Activated T-cell treated with anti-CD3 and anti-CD28 coated beads for 24 hours (primary cell): Measurements from ENCODE around the gene SMIM44.
"Not testable (repeated sequence)": the region's sequence is repeated elsewhere in the genome, so short reads cannot be mapped to it uniquely, and the experiment has no call there.

ENCODE experiments used
- DNase-seq: peaks from one replicate; pipeline ENCODE4 v3.0.0-alpha.2; 2020; ENCODE audit warnings: low read depth

The SMIM44 gene

DNA sequence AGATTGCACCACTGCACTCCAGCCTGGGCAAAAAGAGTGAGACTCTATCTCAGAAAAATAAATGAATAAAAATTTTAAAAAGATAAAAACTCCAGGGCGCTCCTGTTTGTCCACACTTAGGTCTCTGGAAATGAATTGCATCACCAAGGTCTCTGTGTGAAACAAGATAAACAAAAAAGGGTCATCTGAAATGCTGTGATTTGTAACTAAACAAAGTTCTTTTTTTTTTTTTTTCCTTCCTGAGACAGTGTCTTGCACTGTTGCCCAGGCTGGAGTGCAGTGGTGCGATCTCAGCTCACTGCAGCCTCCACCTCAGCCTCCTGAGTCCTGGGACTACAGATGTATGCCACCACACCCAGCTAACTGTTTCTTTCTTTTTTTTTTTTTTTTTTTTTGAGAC is 34.4 kb upstream of the SMIM44 start:
- DNase-seq = no peak

DNA sequence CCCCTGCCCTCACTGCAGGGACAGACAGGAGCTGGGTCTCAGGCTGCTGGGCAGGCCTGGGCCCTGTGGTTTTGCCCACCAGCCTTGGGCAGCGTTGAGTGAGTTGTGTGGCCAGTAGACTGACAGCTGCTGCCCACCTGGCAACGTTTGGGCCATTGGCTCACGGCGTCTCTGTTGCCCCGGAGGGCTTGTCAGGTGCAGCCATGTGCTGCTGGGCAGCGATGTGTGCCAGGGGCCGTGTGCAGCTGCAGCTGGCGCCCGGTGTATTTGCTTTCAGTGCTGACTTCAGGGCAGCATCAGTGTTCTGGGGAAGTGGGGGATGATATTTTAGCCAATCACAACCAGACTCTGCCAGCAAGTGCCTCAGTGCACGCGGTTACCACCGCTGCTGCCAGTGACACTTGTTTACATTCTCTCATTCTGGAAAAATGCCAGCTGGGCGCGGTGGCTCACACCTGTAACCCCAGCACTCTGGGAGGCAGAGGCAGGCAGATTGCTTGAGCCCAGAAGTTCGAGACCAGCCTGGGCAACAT is 33.5 kb upstream of the SMIM44 start:
- DNase-seq = no peak

GRCh38 chr19:3515891-3516422 is 32.7 kb upstream of the SMIM44 start:
- DNase-seq = no peak

DNA sequence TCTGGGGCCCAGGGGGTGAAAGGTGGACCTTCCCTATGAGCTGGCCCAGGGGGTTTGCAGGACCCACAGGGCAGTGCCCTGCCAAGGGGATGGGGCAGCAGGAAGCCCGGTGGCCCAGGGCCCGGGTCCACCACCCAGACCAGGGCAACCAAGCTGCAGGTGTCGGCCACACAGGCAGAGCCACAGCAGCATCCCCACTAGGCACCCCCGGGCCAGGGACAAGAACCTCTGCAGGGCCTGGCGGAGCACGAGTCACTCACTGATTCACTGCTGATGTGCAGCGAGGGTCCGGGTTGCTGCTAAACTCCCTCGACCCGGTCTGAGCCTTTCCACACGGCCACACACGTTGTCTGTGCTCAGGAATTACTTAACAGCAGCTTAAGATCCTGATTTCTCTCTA is 31.7 kb upstream of the SMIM44 start:
- no peak for DNase-seq

DNA sequence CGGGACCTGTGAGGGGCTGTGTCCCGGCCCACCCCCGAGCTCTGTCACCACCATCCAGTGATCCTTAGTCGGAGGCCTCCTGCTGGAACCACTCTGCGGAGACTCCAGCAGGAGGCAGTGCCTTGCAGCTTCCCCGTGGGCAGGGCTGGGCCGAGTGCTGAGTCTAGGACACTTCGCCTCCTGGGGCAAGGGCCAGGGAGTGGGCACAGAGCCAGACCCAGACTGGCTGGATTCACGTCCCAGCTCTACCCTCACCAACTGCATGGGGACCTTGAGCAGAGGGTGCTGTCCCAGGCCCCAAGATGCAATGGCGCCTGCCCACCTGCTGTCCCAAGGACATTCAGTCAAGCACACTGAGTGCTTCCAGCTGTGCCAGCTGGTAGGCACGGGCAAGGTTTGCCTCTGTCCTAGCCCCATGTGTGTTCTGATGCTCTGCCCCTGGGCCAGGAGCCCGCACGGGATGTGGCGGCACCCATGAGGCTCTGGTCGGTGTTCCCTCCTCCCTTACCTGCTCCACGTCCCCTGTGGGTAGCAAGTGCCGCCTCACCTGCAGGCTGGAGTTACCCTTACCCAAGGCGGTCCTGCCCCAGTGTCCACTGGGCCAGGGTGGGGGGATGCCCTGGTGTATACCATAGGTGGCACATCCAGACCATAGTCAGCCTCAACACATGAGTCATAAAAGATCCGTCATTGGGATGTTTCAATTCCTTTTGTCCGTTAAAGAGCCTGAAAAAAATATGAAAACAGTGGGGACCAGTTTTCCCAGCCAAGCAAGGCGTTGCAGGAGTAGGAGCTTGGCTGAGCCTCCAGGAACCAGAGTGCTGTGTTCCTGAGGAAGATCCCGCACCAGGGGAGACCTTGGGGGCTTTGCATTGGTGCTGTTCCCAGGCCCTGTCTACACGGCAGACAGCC is 30.2 kb upstream of the SMIM44 start:
- DNase-seq = no peak

DNA sequence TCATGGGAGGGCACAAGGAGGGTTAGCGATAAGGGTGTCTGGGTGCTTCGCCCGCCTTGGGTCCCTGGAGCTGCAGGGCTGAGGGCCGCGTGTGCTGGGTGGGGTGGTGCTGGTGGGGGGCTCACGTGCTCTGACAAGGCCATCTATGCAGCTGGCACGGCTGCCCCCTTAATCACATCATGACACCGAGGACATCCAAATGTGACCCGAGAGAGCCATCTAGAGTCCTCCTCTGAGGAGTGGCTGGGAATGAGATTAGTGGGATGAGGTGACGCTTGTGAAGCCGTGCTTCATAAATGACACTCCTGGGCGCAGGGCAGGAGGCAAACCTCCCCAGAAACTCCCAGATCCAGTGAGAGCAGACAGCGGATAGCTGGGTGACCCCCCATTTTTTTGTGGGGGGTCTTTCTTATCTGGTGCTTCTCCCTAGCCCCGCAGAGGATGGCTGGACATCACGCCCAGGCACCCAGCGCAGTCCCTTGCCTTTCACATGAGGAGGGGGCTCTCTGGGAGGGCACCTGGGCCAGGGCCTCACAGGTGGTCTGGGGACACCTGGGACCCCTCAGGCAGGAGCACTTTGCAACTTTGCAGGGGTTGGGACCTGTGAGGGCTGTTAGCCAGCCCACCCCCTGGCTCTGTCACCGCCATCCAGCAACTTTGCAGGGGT is 29.5 kb upstream of the SMIM44 start:
- DNase-seq = no peak

DNA sequence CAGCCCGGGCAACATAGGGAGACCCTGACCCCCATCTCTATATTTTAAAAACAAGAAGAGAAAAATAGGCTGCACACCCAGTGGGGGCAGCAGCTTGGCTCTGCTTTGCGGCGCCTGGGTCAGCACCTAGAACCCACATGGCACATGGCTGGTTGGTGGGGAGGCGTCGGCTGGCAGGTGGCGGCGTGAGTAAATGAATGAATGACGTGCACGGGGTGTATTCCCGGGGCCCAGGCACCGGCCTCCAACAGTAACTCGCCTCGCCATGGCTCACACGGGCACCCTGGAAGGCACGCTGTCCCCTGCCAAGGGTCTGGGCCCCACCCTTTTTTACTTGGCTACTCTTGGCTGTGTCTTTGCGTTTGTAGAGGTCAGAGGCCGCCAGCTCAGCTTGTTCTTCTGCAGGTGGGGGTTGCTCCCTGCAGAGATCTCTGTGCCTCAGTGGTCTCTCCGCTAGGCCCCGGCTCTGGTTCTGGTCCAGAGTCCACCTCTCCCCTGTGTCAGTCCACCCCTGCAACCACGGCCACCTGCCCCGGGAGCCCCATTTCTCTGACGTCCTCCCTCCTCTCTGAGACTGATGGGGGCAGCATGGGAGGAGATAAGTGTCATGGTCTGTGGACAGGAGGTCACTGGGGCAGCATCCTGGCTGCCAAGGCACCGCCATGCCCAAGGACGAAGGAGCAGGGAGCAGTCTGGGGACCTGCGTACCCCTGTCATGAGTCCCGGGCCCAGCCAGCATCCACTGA is 28.4 kb upstream of the SMIM44 start:
- no peak for DNase-seq

DNA sequence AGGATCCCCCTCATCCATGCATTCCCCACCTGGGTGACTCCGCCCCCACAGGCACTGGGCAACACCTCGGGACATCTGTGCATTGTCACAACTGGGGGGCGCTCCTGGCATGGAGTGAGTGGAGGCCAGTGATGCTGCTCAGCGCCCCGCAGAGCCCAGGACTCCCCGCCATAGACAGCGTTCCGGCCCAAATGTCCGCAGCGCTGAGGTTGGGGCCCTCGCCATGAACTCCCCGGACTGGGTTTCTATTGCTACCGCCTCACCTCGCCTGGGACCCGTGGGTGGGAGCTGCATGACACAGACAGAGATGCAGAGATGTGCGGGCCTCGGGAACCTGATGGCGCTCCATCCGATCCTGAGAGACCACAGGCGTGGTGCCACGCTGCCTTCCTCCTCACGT is 27.5 kb upstream of the SMIM44 start:
- no peak for DNase-seq

DNA sequence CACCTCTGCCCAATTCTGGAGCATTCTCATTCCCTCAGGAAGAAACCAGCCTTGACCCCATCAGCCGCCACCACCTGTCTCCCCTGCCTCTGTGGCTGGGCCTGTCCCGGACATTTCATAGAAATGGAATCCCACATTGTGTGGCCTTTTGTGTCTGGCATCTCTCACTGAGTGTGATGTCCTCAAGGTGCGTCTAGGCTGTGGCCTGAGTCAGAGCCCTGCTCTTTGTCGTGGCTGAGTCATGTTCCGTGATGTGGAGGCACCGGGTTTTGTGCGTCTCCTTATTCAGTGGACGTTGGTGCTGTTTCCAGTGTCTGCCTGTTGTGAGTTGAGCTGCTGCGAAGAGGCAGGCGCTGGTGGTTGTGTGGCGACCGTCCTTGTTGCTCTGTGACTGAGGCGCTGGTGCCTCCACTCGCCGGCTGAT is 26.3 kb upstream of the SMIM44 start:
- no peak for DNase-seq

DNA sequence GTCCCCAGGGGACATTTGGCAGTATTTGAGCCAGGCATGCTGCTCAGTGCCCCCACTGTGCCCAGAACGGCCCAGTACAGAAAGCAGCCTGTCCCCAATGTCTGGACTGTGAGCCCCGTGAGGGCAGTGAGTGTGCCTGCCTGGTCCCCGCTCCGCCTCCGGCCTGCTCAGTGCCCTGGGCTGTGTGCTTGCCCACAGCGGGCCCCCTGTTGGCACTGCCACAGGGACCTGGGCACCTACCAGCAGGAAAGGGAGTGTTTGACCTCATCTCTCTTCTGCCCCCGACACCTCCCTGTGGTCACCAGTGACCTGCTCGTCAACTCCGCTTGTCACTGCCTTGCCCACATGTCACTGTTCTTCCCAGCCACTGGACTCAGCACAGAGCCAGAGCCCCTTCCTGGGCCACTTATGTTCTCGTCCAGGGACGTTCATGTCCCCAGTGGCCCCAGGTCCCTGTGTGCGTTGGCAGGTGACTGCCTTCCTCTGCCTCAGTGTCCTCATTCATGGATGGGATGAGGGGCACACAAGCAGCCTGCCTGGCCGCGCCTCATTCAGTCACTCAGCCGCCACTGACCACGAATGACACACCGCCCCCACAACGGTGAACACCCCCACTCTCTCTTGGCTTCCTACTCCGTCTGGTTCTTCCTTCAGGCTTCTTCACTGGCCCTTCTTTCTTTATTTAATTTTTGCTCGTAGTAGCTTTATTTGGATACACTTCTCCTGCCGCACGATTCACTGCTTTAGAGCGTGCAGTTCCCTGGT is 25.7 kb upstream of the SMIM44 start:
- DNase-seq = no peak

DNA sequence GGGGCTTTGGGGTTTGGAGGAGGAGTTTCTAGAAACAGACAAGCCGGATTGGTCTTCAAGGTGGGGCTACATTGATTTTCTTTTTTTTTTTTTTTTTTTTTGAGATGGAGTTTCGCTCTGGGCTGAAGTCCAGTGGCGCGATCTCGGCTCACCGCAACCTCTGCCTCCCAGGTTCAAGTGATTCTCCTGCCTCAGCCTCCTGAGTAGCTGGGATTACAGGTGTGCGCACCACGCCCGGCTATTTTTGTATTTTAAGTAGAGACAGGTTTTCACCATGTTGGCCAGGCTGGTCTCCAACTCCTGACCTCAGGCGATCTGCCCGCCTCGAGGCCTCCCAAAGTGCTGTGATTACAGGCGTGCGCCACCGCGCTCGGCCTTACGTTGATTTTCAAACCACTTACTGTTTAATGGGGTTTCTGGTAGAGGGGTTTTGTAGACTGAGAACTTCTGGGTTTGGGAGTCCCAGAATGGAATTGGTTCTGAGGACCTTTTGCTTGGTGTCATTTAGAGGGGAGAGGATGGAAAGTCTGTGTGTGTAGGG is 24.9 kb upstream of the SMIM44 start:
- not testable (repeated sequence) for DNase-seq

GRCh38 chr19:3507371-3508120 is 24.3 kb upstream of the SMIM44 start:
- no peak for DNase-seq

GRCh38 chr19:3506384-3507340 is 23.4 kb upstream of the SMIM44 start:
- DNase-seq = no peak

- DNase-seq = peak; percentile 99
Observed at GRCh38 chr19:3505598-3506383, 22.6 kb upstream of the SMIM44 start, which contains the start of gene FZR1. FZR1 (plus strand) TSS chr19:3506311; CDS start chr19:3522990, 16,679 bp downstream.

DNA sequence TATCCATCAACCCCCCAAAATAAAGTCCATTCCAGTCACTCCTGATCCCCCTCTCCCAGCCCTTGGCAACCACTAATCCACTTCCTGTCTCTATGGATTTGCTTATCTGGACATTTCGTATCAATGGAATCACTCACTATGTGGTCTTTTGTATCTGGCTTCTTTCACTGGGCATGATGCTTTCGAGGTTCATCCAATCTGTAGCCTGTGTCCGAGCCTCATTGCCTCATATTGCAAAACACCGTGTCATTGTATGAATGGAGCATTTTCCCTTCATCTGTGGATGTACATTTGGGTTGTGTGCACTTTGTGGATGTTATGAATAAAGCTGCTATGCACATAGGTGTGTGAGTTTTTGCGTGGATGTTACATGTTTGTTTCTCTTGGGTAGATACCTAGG is 21.5 kb upstream of the SMIM44 start:
- DNase-seq = no peak

GRCh38 chr19:3503036-3503572 is 19.9 kb upstream of the SMIM44 start:
- no peak for DNase-seq

GRCh38 chr19:3501780-3502179 is 18.5 kb upstream of the SMIM44 start:
- DNase-seq = no peak
